Iris pigment epithelial cell (primary cell): ENCODE results near the gene MYH10.

Experiments used
- DNase-seq: peaks from one replicate; pipeline ENCODE4 v3.0.0-alpha.2; 2011; ENCODE audit warnings: low read depth

The MYH10 gene

GRCh38 chr17:8474826-8475225 is 155.7 kb downstream of the MYH10 start:
- no peak for DNase-seq

GRCh38 chr17:8473451-8474192 is 156.9 kb downstream of the MYH10 start:
- no peak for DNase-seq

- DNase-seq, result no peak
Observed at GRCh38 chr17:8472663-8473062, 157.9 kb downstream of the MYH10 start.

GRCh38 chr17:8470447-8471047 is 160.0 kb downstream of the MYH10 start:
- no peak for DNase-seq

GRCh38 chr17:8469964-8470363 is 160.6 kb downstream of the MYH10 start:
- no peak for DNase-seq

- no peak for DNase-seq
Observed at GRCh38 chr17:8468980-8469379, 161.5 kb downstream of the MYH10 start.

GRCh38 chr17:8468127-8468526 is 162.4 kb downstream of the MYH10 start:
- no peak for DNase-seq

- DNase-seq, result no peak
Observed at GRCh38 chr17:8467527-8467926, 163.0 kb downstream of the MYH10 start.

GRCh38 chr17:8466873-8467272 is 163.7 kb downstream of the MYH10 start:
- DNase-seq, result no peak

GRCh38 chr17:8466456-8466855 is 164.1 kb downstream of the MYH10 start:
- peak; percentile 37 for DNase-seq

GRCh38 chr17:8465759-8466158 is 164.8 kb downstream of the MYH10 start:
- no peak for DNase-seq

GRCh38 chr17:8465356-8465755 is 165.2 kb downstream of the MYH10 start:
- no peak for DNase-seq

- DNase-seq, result no peak
Observed at GRCh38 chr17:8464941-8465340, 165.6 kb downstream of the MYH10 start.

GRCh38 chr17:8463099-8463498 is 167.4 kb downstream of the MYH10 start:
- peak; percentile 62 for DNase-seq

- no peak for DNase-seq
Observed at GRCh38 chr17:8462564-8462963, 168.0 kb downstream of the MYH10 start.

GRCh38 chr17:8459831-8460230 is 170.7 kb downstream of the MYH10 start:
- no peak for DNase-seq

- DNase-seq, result no peak
Observed at GRCh38 chr17:8459107-8459506, 171.4 kb downstream of the MYH10 start.

- no peak for DNase-seq
Observed at GRCh38 chr17:8458128-8458527, 172.4 kb downstream of the MYH10 start.

GRCh38 chr17:8455665-8456209 is 174.8 kb downstream of the MYH10 start:
- DNase-seq, result no peak

- DNase-seq, result no peak
Observed at GRCh38 chr17:8453326-8453725, 177.2 kb downstream of the MYH10 start.

- DNase-seq, result no peak
Observed at GRCh38 chr17:8451933-8452614, 178.5 kb downstream of the MYH10 start.

- DNase-seq, result no peak
Observed at GRCh38 chr17:8448310-8448709, 182.2 kb downstream of the MYH10 start.

GRCh38 chr17:8447799-8448198 is 182.7 kb downstream of the MYH10 start:
- DNase-seq, result no peak
